Body of pancreas (tissue), 4 donors: ENCODE measurements around the gene ETNPPL. TPM values are rescaled to one million over a fixed set of nuclear protein-coding genes. Genes with fewer than 3 reads are reported as not detected.

ENCODE experiments used
- ATAC-seq: fragments of 150-250 bp; one replicate; pipeline ENCODE4 v1.9.1; 2016
- DNase-seq, 4 donors: peaks; one replicate each; pipeline ENCODE4 v3.0.0-alpha.2; 2019
- H3K27ac ChIP-seq, 4 donors: fragments of 200-600 bp; sonication (generic); 1 replicate in 3 of 4; 2 replicates in 1 of 4; pipeline versions ENCODE4 v1.5.1 to v1.6.1; 2016 to 2019; ENCODE audit warnings: mild to moderate bottlenecking in 1 of 4, mixed read lengths in 1 of 4, moderate library complexity in 1 of 4
- H3K27me3 ChIP-seq, 2 donors: fragments of 200-600 bp; sonication (generic); one replicate each; pipeline ENCODE4 v1.6.0; 2016; ENCODE audit warnings: mild to moderate bottlenecking in 1 of 2
- H3K36me3 ChIP-seq, 2 donors: fragments of 200-600 bp; sonication (generic); replicated peaks in 1 of 2; 2 replicates each; pipeline ENCODE4 v1.5.1; 2016; ENCODE audit warnings: low read depth in 2 of 2; ENCODE audit not compliant: insufficient read depth in 1 of 2
- H3K4me1 ChIP-seq: fragments of 200-600 bp; sonication (generic); one replicate; pipeline ENCODE4 v1.6.0; 2016
- H3K4me3 ChIP-seq, 2 donors: fragments of 200-600 bp; sonication (generic); 1 replicate in 1 of 2; 2 replicates in 1 of 2; pipeline ENCODE4 v1.5.1; 2016 to 2019
- H3K9me3 ChIP-seq, 3 donors: fragments of 200-600 bp; sonication (generic); 1 replicate in 2 of 3; 2 replicates in 1 of 3; pipeline ENCODE4 v1.5.1; 2016
- CTCF ChIP-seq, 7 experiments: fragments of 450-650 bp in 4 of 7; fragments of 200-600 bp in 3 of 7; sonication (generic) in 3 of 7; IDR thresholded peaks; one replicate each; pipeline ENCODE4 v1.5.1; 2016 to 2019; ENCODE audit warnings: antibody characterized with exemption in 7 of 7
- POLR2A ChIP-seq, 3 donors: fragments of 450-650 bp; IDR thresholded peaks; one replicate each; pipeline ENCODE4 v1.6.1; 2016; ENCODE audit warnings: antibody characterized with exemption in 3 of 3, mild to moderate bottlenecking in 2 of 3
- WGBS, 2 donors: methylation state at CpG; one replicate each; pipeline ENCODE4 v1.1.5; 2017; 5-methylcytosine and 5-hydroxymethylcytosine counted together
- intact Hi-C: fragments of 100-400 bp; cut with DNase I; formaldehyde crosslinking; loops from one replicate; pipeline ENCODE4 v1.15.1; 2023
- total RNA-seq, 2 donors: library from RNA; depleted of rRNA; stranded (reverse); fragments of >200 nt; gene quantifications; one replicate each; pipeline ENCODE4 v1.1.0, GENCODE V29; 2016

ETNPPL gene
- total RNA-seq: not detected

- 0% methylated on average over 58 to 61 of the region's 61 CpGs for WGBS, 2 donors
- TF ChIP-seq CTCF (IDR thresholded peaks at IDR 0.05): peak in 1 of 7 experiments; percentile 8
- TF ChIP-seq POLR2A (IDR thresholded peaks at IDR 0.05): no peak
- ATAC-seq: peak; percentile 60
- no peak within 1 kb of the TSS for H3K27ac ChIP-seq
- H3K4me3 ChIP-seq: peak within 1 kb of the TSS; percentile 18 to 46
- H3K4me1 ChIP-seq: peaks cover 11% of the 10 kb centered on the region
- H3K27me3 ChIP-seq: no peaks in the 10 kb centered on the region
- DNase-seq: peak; percentile 17 to 42 (median 22)
- H3K36me3 ChIP-seq: no peaks in the 10 kb centered on the region
- H3K9me3 ChIP-seq: no peaks in the 10 kb centered on the region
- intact Hi-C loops: no loop called here
These were observed at the start of gene ETNPPL for GRCh38 chr4:108762559-108763225. TSS of gene ETNPPL (minus strand) at chr4:108763053. CDS start at chr4:108762898, 155 bp downstream.

GRCh38 chr4:108811486-108811885, 48.6 kb upstream of the ETNPPL start:
- no peak overlapping the region for H3K4me3 ChIP-seq
- WGBS, 2 donors: 78 to 88% methylated on average over 1 of the region's 1 CpG
- intact Hi-C loops: no loop called here

GRCh38 chr4:108810087-108810486, 47.2 kb upstream of the ETNPPL start:
- TF ChIP-seq POLR2A (IDR thresholded peaks at IDR 0.05): no peak
- no peak for TF ChIP-seq CTCF (IDR thresholded peaks at IDR 0.05)
- ATAC-seq: no peak
- 81% methylated on average over 1 of the region's 1 CpG for WGBS, 2 donors
- Histone ChIP-seq H3K9me3 (no peaks in the 10 kb centered on the region), H3K36me3 (no peaks in the 10 kb centered on the region), H3K27ac (no peak overlapping the region), H3K27me3 (no peaks in the 10 kb centered on the region), H3K4me1 (no peaks in the 10 kb centered on the region), H3K4me3 (no peak overlapping the region)
- DNase-seq: no peak
- intact Hi-C loops: no loop called here

More at GRCh38 chr4:108811486-108811885, 48.6 kb upstream of the ETNPPL start:
- no peaks in the 10 kb centered on the region for H3K4me1 ChIP-seq
- H3K9me3 ChIP-seq: no peaks in the 10 kb centered on the region
- ATAC-seq: no peak
- H3K27ac ChIP-seq: no peak overlapping the region
- DNase-seq: no peak
- no peaks in the 10 kb centered on the region for H3K36me3 ChIP-seq
- TF ChIP-seq POLR2A (IDR thresholded peaks at IDR 0.05) (no peak), CTCF (IDR thresholded peaks at IDR 0.05) (no peak)
- H3K27me3 ChIP-seq: no peaks in the 10 kb centered on the region

GRCh38 chr4:108804648-108805273, 41.9 kb upstream of the ETNPPL start:
- no peak for DNase-seq
- no peak overlapping the region for H3K27ac ChIP-seq
- no peak overlapping the region for H3K4me3 ChIP-seq
- no peaks in the 10 kb centered on the region for H3K36me3 ChIP-seq
- intact Hi-C loops: no loop called here
- TF ChIP-seq POLR2A (IDR thresholded peaks at IDR 0.05): no peak
- 70 to 72% methylated on average over 5 of the region's 5 CpGs for WGBS, 2 donors
- ATAC-seq: no peak
- no peaks in the 10 kb centered on the region for H3K27me3 ChIP-seq
- no peaks in the 10 kb centered on the region for H3K4me1 ChIP-seq
- H3K9me3 ChIP-seq: no peaks in the 10 kb centered on the region

- ATAC-seq: no peak
- TF ChIP-seq POLR2A (IDR thresholded peaks at IDR 0.05): no peak
- TF ChIP-seq CTCF (IDR thresholded peaks at IDR 0.05): no peak
- intact Hi-C loops: no loop called here
- H3K4me3 ChIP-seq: no peak overlapping the region
- H3K36me3 ChIP-seq: no peaks in the 10 kb centered on the region
- no peaks in the 10 kb centered on the region for H3K9me3 ChIP-seq
- H3K27me3 ChIP-seq: no peaks in the 10 kb centered on the region
- DNase-seq: no peak
- H3K4me1 ChIP-seq: no peaks in the 10 kb centered on the region
- 64 to 89% methylated on average over 5 of the region's 5 CpGs for WGBS, 2 donors
- no peak overlapping the region for H3K27ac ChIP-seq
These were observed 36.5 kb upstream of the ETNPPL start for GRCh38 chr4:108799306-108799705.
